HG02588 (cell line): Measurements from ENCODE around the gene GPR183.

Experiments
- ATAC-seq: cut with Tn5 transposase; IDR thresholded peaks from one replicate; pipeline ENCODE4 v1.9.1; 2021; ENCODE audit warnings: mild to moderate bottlenecking, moderate library complexity; ENCODE audit not compliant: unreplicated experiment

Gene GPR183

DNA sequence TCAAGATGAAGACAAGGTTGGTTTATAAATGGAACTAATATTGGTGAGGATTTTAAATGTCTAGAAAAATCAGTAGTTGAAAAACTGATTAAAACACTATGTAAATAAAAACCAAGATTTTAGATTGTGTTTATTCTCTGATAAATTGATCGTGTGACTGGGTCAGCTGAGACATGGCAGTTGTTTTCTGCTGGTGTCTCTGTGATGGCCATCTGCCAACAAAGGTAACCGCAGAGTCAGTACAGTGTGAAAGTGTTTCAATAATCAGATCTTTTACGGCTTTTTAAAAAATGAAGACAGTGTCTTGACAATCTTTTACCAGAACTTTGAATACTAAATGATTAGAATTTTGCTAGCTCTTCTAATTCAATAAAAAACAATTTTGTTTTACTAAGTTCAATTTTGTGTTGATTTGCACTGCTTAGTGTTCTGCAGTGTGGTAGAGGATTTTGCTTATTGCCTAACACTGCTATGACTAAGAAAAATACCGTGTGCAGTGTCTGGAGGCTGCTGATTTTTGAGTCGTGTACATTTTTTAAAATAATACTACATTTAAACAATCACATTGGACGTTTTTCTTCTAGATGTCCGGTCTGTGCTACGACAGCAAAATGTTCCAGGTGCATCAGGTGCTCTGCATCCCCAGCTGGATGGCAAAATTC is 32.7 kb upstream of the GPR183 start:
- no peak for ATAC-seq

DNA sequence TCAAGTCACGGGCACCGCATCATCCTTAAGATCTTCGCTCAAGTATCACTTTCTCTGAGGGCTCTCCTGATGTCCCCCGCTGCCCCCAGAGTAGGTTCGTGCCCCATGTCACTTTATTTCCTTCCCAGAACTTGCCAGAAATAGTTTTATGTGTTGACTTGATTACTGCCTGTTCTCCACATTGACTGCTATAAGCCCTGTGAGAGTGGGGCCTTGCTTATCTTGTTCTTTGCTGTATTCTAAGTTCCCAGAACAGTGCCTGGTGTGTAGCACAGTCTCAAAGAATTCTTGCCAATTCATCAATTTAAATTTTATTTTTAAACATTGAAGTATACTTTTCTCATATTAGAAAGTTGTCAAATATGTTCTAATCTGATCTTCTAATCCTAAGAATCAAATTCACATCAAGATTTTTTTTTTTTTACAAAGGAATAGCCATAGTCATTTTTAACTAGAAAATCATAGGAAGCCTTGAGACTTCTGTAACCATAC is 32.1 kb upstream of the GPR183 start:
- no peak for ATAC-seq

DNA sequence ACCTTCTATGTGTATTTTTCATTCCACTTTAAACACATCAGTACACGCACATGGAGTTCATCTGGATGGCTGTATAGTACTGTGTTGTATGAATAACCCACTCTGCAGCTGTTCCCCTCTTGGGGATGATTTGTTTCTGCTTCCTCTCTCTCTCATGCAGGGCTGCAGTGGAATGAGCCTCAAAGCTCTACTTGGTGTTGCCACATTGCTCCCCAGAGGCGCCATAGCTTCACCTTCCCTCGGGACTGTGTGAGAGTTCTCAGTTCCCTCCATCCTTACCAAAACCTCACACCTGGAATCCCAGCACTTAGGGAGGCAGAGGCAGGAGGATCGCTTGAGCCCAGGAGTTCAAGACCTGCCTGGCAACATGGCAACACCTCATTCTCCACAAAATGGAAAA is 28.4 kb upstream of the GPR183 start:
- no peak for ATAC-seq

DNA sequence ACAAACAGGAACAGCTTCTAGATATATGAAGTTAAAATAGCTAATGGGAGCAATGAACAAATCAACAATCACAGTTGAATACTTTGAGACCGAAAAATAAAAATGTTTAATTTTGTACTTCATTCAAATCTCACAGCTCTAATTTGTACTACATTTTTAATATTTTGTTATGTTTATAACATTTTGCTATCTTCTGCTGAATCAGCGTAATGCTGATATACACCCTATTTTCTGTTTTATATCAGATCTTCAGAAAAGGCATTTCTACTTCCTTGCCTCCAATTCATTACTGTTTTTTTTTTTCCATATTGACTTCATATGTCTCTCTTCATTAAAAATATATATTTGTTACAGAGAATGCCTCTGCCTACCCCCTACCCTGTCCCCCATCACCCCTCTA is 27.9 kb upstream of the GPR183 start:
- ATAC-seq, result no peak

DNA sequence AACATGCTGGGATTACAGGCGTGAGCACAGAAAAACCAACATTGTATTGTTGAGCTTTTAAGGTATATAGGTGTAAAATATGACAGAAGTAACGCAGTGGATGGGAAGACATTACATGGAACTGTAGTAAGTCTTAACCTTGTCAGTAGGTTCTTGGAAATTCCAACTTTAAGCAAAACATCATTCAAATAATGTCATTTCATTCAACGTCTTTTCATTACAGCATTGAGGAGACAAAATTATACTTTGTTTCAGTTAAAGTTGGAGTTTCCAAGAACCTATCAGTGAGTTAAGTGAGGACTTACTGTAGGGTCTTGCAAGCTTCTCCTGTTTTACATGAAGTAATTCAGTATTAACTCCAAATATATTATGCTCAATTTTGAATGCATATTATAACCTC is 27.0 kb upstream of the GPR183 start:
- ATAC-seq, result no peak

DNA sequence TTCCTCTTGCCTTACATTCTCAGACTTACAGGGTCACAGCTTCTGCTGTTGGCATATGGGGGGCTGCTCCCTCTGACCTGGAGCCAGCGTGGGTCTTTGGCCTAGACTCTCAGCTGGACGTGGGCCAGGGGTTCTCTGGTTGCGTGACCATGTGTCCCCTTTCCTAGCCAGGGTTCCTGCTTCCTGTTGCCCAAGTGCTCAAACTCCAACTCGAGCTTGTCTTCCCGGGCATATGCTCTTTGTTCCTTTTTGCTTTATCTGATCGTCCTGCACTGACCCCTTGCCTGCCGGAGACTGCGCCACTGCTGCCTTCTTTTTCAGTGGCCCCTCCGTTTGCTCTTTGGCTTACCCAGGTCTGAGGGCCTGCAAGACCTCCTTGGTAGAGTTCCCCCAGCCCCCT is 25.3 kb upstream of the GPR183 start:
- no peak for ATAC-seq

DNA sequence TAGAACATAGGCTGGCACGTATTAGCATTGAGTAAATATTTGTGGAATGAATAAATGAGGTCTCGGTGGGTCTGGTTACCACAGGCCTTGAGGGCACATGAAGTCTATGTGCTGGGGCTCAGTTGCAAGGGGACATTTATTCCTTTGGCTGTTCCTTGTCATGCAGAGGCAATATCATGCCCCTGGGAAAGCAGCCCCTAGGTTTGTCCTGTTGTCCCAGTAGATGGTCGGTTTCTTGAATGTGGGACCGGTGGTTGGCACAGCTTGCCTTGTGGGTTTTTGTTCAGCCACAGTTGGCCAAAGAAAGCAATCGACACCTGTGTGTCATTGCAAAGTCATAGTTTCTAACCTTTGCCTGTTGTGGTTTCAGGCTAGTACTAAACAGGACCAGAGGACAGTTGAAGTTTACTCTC is 24.7 kb upstream of the GPR183 start:
- peak; percentile 90 for ATAC-seq

DNA sequence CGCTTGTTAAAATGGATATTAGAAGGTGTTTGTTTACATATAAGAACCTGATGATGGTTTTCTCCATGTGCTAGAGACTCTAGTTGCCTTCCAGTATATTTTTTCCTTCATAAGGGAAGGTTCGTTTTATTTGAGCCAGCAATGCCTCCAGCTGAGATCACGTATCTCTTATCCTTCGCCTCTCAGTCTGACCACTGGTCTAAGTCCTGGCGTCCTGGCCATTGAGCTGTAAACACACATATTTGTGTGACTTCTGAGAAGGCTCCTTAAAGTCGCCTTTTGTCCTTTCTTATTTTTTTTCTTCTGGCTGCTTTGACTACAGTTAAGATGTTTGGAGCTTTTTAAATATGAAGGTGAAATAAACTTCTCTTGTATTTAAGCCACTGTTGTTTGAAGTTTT is 23.7 kb upstream of the GPR183 start:
- no peak for ATAC-seq

DNA sequence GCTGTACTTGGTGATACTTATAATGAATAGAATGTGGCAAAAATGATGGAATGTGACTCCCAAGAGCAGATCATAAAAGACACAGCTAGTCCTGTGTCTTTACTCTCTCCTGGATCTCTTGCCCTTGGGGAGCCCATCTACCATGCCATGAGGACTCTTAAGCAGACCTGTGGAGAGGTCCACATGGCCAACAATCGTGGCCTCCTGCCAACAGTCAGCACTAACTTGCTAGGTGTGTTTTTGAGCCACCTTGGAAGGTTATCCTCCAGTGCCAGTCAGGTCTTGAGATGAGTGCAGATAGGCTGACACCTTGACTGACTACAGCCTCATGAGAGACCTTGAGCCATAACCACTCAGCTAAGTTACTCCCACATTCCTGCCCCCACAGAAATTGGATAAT is 22.3 kb upstream of the GPR183 start:
- no peak for ATAC-seq

DNA sequence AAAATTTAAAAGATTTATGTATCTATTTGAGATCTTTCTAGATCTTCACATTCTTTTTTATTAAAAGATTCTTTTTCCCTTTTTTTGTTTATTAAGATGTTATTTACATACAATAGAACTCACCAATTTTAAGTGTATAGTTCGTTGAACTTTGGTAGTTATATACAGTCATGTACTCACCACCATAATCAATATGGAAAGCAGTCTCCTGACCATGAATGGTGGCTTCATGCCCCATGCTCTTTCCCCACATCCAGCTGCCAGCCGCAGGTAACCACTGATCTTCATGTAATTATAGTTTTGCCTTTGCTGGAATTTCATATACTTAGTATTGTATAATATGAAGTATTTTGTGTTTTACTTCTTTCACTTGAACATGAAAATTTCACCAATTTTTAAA is 20.6 kb upstream of the GPR183 start:
- no peak for ATAC-seq

DNA sequence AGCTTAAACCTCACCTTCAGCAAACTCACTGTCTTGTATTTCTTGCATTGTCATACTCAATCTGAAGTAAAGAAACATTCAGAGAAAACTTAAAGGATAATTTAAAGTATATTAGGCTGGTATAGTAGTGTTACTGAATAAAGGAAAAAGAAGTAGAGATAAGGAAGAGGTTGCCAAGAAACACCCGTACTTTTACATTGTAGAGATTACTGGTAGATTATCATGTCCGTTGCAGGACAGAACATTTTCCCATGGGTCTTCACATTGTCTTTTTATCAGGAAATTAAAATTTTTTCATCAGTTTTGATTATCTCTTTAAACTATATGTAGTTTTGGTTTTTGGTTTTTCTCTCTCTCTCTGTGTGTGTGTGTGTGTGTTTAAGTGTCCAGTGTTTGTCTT is 19.9 kb upstream of the GPR183 start:
- ATAC-seq, result no peak

DNA sequence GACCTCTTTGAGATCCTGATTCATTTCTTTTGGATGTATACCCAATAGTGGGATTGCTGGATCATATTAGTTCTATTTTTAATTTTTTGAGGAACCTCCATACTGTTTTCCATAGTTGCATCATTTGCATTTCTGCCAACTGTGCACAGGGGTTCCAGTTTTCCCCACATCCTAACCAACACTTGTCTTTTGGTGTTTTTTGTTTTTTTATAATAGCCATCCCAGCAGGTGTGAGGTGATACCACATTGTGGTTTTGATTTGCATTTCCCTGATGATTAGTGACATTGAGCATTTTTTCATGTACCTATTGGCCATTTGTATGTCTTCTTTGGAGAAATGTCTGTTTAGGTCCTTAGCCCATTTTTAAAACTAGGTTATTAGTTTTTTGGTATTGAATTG is 18.8 kb upstream of the GPR183 start:
- ATAC-seq, result no peak

DNA sequence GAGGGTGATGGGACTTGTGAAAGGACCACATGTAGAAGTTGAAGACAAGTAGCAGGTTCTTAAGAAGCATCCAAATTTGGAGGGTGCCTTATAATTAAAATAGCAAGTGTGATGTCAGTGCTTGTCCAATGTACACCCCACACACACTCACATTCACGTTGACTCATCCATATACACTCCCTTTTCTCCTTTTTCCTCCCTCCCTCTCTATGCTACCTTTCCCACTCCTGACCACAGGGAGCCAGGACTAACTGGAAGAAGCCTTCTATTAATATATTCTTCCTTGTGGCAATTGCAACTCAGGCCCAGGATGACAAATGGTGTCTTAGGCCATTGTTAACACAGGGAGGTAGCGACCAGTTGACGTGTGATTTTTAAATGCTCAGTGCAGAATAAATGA is 16.3 kb upstream of the GPR183 start:
- no peak for ATAC-seq

DNA sequence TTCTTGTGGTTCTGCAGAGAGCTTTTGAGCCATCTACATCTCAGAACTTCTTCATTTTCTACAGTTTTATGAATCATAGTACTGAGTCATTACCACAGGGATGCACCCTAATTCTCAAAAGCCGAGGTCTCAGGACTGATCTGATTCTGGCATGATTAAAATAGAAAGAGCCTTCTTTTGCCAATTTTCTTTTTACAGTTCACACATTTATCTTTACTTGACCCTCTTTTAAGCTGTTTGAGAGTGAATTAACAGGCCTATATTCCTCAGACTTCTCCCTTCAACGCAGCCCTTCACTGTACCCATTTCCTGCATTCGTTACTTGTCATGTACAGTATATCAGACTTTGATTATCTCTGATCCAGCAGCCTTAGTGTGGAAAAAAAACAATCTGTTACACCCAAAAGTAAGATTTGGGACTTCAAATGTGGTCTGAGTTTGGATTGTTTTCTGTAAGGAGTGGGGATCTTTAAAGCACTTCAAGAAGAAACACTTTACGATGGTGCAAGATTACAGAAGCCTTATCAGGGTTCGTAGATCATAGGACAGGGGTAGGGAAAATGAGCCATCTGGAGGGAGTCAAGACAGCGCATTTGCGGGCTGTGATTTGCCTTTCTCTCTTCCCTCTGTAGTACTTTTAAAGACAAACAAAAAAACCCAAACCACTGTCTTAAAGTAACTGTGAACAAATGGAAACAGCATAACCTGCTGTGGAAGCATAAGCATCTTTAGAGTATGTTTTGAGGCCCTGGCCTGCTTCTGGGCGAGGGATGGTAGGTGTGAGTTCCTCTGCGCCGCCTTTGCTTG is 15.3 kb upstream of the GPR183 start:
- ATAC-seq, result peak; percentile 79

DNA sequence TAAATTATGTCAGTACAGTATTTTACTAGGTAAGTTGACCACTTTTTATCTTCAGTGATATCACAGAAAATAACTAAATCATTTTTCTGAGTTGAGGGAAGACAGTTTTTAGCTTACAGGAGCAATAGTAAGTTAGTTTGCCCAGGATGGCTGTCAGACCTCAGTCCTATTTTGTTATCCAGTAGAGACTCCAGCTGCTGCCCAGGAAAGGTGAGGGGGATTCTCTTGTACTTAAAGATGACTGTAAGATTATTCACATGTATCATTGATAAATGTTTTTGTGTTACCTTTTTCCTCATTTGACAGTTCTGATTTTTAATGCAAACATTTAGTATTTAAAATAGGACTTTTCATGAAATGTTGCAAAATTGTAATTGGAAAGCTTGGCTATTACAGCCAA is 14.5 kb upstream of the GPR183 start:
- ATAC-seq, result no peak

DNA sequence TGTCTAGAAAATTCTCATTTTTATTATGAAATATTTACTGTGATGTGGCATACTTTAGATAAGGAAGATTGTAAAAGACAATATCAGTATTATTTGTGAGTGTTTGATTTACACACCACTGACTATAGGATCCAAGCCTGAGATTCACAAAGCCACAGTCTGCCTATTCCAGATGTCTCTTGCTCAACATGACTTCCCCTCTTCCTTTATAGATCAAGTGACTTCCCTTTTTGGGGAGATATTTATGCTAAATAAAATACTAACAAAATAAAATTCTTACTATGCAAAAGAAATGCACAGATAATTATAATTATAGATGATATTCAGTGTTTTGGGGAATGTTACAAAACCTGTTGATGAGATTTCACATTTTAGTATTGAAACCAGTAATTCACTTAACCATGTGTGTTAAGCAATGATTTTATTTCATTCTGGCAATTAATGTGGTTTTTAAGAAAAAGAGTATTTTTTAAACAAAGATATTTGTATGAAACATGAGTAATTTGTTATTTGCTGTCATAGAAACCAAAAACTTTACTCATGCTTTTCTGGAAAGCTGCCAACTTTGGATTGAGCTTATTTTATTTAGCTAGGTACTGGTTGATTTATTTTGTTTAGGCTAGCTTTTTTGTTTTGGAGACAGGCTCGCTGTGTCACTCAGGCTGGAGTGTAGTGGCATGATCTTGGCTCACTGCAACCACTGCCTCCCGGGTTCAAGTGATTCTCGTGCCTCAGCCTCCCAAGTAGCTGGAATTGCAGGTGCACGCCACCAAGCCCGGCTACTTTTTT is 13.7 kb upstream of the GPR183 start:
- no peak for ATAC-seq

DNA sequence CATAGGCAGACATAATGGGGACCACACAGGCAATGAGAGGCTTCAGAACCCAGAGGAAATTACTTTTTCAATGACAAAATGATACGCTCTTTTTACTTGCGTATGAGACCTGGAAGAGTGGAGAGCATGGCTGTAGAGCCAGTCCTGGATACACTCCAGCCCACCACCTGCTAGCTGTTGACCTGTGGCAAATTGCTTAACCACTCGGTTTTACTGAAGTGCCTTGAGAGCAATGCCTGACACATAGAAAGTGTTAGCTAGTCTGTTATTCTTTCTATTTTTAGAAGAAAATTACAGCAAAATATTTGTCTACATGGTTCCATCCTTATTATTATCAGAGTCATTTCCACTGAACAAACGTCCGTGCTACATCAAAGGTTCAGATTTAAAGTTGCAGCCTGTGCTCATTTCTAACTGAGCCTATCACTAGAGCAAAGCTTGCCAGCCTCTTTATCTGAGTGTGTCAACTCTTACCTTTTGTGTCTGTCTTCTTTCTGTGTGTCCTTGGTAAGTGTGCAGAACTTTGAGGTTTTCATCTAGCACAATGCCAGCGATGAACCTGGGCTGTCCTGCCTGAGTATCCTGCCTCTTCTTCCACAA is 9.6 kb upstream of the GPR183 start:
- ATAC-seq, result no peak

DNA sequence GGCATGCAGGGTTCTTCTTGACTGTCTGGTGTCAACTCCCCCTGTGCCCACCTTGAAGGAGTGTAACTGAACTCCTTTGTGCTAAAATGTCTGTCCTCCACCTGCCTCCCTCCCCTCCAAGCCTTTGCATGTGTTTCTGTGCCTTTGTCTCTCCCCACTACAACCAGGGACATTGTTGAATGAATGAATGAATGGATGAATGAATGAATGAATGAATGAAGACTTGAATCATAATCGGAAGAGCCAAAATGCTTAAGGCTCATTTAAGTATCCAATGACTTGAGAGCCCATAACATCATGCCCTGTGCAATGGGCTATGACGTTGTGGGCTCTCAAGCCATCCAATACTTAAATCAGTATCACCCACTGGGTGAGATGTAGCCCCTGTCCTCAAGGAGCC is 9.0 kb upstream of the GPR183 start:
- no peak for ATAC-seq

DNA sequence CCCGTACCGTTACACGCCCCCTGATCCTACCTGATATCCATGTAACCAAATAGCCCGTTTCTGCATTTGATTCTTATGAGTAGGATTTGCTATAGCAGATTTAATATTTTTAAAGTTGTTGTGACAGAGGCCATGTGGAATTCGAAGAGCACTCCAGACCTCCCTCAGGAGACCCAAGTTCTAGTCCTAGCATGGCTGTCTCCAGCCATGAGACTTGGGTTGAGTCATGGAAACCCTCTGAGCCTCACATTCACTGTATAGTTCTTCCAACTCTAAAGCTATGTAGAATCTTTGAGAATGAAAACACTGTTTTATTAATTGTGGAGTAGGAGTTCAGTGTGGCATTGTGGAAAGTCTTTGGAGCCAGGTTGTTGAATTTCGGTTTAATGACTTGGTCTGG is 8.0 kb upstream of the GPR183 start:
- ATAC-seq, result no peak

DNA sequence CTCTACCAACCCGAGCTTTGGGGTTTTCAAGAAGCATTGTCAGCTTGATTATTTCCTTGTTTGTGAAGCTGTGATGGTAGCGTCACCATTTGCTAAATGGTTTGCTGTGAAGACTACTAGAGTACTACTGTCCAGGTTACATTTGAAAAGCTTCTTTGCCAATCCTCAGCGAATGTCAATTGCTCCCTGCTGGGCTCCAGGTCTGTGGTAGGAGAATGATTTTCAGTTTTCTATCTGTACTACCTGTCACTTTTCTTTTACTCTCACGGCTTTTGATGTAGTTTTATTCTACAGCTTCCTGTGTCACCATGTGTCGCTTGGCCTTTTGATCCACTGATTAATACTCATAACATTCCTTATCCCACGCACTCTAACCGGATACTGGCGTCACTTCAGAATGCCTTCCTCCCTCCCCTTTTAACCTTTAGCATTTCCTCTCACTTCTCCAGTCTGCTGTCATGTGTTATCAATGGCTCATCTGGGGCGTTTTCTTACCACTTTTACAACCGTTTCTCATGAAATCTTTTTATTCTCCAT is 7.5 kb upstream of the GPR183 start:
- no peak for ATAC-seq

DNA sequence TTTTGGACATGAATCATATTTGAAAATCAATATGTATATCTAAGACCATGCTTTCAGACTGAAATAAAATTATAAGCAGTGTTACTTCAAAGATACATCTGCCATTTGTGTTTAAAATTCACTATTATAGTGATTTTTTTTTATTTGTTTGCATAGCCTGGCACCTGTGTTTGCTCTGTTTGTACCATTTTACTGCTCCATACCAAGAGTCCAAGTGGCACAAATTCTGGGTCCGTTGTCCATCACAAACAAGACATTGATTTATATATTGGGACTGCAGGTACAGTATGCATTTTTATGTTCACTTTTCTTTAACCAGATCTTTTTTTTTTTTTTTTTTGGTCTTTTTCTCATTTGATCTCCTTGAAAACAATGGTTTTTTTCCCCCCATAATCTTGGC is 6.7 kb upstream of the GPR183 start:
- ATAC-seq, result no peak
